Fibroblast of skin of right biceps (primary cell): Measurements from ENCODE around the gene MYL2.

Experiments
- DNase-seq: peaks from one replicate; pipeline ENCODE4 v3.0.0-alpha.2; 2013

The MYL2 gene

DNA sequence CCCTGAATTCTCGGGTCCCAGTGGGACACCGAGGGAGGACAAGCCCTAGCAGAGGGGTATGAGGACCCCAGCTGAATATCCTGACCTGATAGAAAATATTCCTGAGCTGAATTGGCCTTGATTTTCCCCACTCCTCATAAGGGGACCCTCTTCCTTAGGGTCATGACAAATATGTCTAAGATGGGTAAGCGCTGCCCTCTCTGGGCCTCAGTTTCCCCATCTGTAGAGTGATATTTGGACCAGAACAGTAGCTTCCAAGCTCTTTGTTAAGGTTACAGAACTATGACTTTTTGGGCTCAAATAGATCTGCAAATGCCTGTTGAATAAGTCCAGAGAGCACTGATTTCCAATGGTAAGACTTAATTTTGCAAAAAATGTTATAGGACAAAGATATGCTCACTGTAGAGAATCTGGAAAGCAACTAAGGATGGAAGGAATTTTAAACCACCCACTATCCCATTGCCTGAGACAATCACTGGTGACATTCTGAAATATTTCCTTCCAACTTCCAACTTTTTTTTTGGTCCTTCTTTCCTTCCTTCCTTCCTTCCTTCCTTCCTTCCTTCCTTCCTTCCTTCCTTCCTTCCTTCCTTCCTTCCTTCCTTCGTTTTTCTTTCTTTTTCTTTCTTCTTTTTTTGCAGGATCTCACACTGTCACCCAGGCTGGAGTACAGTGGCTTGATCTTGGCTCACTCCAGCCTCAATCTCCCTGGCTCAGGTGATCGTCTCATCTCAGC is 32.0 kb downstream of the MYL2 start:
- no peak for DNase-seq

DNA sequence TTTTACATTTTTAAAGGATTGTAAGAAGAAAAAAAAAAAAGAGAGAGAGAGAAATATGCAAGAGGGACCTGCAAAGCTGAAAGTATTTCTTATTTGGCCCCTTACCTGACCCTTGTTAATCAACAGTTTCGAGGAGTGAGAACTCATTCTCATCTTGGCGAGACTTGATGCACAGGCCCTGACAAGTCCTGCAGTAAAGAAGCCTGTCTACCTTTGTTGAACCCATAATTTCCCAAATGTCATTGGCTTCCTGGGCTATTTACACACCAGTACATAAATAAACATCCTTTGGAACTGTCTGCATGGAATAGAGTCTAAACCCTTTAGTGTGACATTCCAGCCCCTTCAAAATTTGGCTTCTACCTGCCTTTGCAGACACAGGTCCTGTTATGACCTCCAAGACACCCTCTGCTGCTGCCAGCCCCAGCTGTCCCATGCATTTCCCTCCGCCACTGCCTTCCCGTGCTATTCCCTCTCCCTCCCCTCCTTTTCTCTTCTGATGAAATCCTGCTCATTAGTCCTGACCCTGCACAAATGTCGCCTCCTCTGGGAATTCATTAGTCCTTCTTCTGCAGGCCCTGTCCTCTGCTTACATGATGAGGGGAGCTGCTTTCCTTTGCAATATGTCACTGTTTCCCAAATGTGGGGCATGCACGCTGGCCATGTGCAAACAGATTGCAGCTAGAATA is 35.1 kb downstream of the MYL2 start:
- DNase-seq: no peak

DNA sequence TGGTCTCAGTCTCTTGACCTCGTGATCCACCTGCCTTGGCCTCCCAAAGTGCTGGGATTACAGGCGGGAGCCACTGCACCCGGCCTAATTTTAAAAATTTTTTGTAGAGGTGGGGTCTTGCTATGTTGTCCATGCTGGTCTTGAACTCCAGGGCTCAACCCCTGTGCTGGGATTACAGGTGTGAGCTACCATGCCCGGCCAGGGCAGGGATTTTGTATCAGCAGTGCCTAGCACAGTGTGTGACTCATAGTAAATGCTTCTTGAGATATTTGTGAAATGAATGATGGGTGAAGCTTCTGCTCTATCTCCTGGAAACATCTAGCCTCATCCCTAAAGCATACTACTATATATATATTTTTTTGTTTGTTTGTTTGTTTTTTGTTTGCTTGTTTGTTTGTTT is 37.1 kb downstream of the MYL2 start:
- no peak for DNase-seq

GRCh38 chr12:110880651-110881050 is 39.7 kb downstream of the MYL2 start:
- no peak for DNase-seq

GRCh38 chr12:110874781-110875180 is 45.6 kb downstream of the MYL2 start:
- no peak for DNase-seq

- DNase-seq: no peak
Observed at GRCh38 chr12:110874351-110874750, 46.0 kb downstream of the MYL2 start.

- no peak for DNase-seq
Observed at GRCh38 chr12:110872100-110872499, 48.3 kb downstream of the MYL2 start.

- DNase-seq: no peak
Observed at GRCh38 chr12:110869803-110870202, 50.6 kb downstream of the MYL2 start.

DNA sequence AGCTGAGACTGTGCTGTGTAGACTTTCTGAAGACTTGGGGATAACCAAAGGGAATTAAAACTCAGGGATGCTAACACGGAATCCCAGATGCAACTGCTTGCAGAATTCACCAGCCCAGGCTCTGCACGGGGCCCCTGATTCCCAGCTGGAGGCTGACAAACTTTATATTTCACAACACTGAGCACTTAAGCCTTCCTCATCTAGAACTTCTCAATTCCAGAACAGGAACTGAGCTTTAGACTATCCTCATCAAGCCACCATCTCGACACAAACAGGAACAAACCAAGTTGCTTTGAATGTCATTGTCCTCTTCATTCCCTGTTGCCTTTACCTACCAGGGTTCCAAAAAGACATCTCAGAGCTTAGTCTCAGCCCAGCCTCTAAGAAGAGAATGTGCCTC is 51.4 kb downstream of the MYL2 start:
- no peak for DNase-seq

DNA sequence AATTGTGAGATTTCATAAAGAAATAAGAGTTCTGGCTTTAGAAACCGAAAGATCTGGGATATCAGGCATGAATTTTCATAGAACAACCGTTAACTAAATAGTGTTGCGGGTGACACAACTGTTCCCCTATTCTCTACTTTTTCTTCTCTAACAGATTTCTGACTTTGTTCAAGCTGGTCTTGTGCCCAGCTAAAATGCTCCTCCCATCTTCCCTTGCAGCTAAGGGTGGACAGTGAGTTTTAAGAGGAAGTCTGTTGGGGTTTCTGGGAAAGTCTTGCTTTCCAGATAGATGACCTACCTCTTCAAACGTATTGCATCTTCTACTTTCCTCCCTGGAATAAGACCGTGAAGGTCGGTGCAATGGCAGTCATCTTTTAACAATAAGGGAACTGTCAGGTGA is 54.9 kb downstream of the MYL2 start:
- DNase-seq: no peak

GRCh38 chr12:110863161-110863560 is 57.2 kb downstream of the MYL2 start:
- DNase-seq: no peak

GRCh38 chr12:110862329-110862728 is 58.0 kb downstream of the MYL2 start:
- DNase-seq: no peak

DNA sequence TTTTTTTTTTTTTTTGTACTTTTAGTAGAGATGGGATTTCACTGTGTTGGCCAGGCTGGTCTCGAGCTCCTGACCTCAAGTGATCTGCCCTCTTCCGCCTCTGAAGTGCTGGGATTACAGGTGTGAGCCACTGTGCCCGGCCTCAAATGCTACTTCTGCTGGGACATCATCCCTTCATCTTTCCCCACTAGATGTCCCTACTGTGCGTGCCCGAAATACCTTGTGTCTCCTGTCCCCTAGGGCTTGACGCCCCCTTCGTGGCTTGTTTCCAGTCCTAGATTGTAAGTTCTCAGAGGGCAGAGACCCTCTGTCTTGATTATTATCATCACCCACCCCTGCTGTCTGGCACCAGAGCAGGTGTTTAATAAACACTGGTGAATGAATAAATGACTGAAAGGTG is 58.6 kb downstream of the MYL2 start:
- DNase-seq: no peak
